PC-9 (cell line): Measurements from ENCODE around the gene FAM163B. TPM values are rescaled to one million over a fixed set of nuclear protein-coding genes. Genes with fewer than 3 reads are reported as not detected.

Source experiments
- BruUV-seq: library from RNA; stranded (reverse); fragments of 400-500 nt; replicated peaks from 2 replicates; lab custom pipeline; 2021; lab: Mats Ljungman, UMichigan
- CTCF ChIA-PET: fragments of 300-600 bp; sonication (Branson Sonifier 250); formaldehyde crosslinking; loops from one replicate; lab custom pipeline; 2022; ENCODE audit warnings: antibody characterized with exemption; lab: Charles Lee
- POLR2A ChIA-PET: fragments of 300-600 bp; sonication (Branson Sonifier 250); formaldehyde crosslinking; loops from one replicate; lab custom pipeline; 2022; ENCODE audit warnings: antibody characterized with exemption; ENCODE audit not compliant: unreplicated experiment; lab: Charles Lee
- DNase-seq, 2 experiments: peaks; one replicate each; pipeline versions ENCODE4 v3.0.0 to v3.0.0-alpha.2; 2015 to 2022; ENCODE audit warnings: mixed read lengths in 1 of 2
- H2AFZ ChIP-seq: fragments of 200-600 bp; sonication (generic); 2 replicates; pipeline ENCODE4 v1.8.1; 2017; ENCODE audit warnings: antibody characterized with exemption
- H3F3A ChIP-seq: fragments of 200-600 bp; sonication (generic); 2 replicates; pipeline ENCODE4 v1.8.1; 2017; ENCODE audit warnings: antibody characterized with exemption, mild to moderate bottlenecking, low read depth; ENCODE audit not compliant: insufficient read depth
- H3K27ac ChIP-seq: fragments of 200-600 bp; sonication (generic); 2 replicates; pipeline ENCODE4 v1.6.1; 2016; ENCODE audit warnings: mixed run types
- H3K27me3 ChIP-seq: fragments of 200-600 bp; sonication (generic); 2 replicates; pipeline ENCODE4 v1.6.1; 2016; ENCODE audit warnings: low read depth, mixed run types; ENCODE audit not compliant: insufficient read depth
- H3K36me3 ChIP-seq: fragments of 200-600 bp; sonication (generic); 2 replicates; pipeline ENCODE4 v1.6.1; 2016; ENCODE audit warnings: low read depth, mixed run types
- H3K4me1 ChIP-seq: fragments of 200-600 bp; sonication (generic); replicated peaks from 2 replicates; pipeline ENCODE4 v1.6.1; 2016; ENCODE audit warnings: mixed run types; ENCODE audit not compliant: insufficient read depth
- H3K4me2 ChIP-seq: fragments of 200-600 bp; sonication (generic); 2 replicates; pipeline ENCODE4 v1.6.1; 2017; ENCODE audit warnings: mixed run types
- H3K4me3 ChIP-seq: fragments of 200-600 bp; sonication (generic); 2 replicates; pipeline ENCODE4 v1.6.1; 2016; ENCODE audit warnings: mixed run types
- H3K79me2 ChIP-seq: fragments of 200-600 bp; sonication (generic); 2 replicates; pipeline ENCODE4 v1.6.1; 2017; ENCODE audit warnings: low read depth, mixed run types
- H3K9me2 ChIP-seq: fragments of 200-600 bp; sonication (generic); 2 replicates; pipeline ENCODE4 v1.8.1; 2017; ENCODE audit warnings: mild to moderate bottlenecking; ENCODE audit not compliant: insufficient read depth
- H3K9me3 ChIP-seq: fragments of 200-600 bp; sonication (generic); 2 replicates; pipeline ENCODE4 v1.8.1; 2016; ENCODE audit warnings: low read depth; ENCODE audit not compliant: insufficient read depth
- H4K20me1 ChIP-seq: fragments of 200-600 bp; sonication (generic); 2 replicates; pipeline ENCODE4 v1.8.1; 2017; ENCODE audit not compliant: insufficient read depth
- EZH2 ChIP-seq: fragments of 200-600 bp; sonication (generic); IDR thresholded peaks from 2 replicates; pipeline ENCODE4 v1.8.0; 2017; ENCODE audit warnings: antibody characterized with exemption, low read depth
- intact Hi-C: fragments of 100-400 bp; cut with micrococcal nuclease; formaldehyde crosslinking; loops from one replicate; pipeline ENCODE4 v1.10.0; 2022; ENCODE audit not compliant: unreplicated experiment
- total RNA-seq: library from RNA; stranded (reverse); gene quantifications from 2 replicates; pipeline ENCODE4 v1.2.3, GENCODE V29; 2021
- TF ChIP-seq, protein P1 (sequence below): fragments of 200-600 bp; sonication (generic); conservative IDR thresholded peaks from 2 replicates; pipeline ENCODE4 v1.6.1; 2017; ENCODE audit warnings: mixed run types, antibody characterized with exemption, mild to moderate bottlenecking, moderate library complexity

FAM163B gene
- total RNA-seq, 1 experiment from 2014 or later, result not detected

GRCh38 chr9:133632806-133633680 is 23.9 kb upstream of the FAM163B start:
- intact Hi-C loops, result no loop called here

DNA sequence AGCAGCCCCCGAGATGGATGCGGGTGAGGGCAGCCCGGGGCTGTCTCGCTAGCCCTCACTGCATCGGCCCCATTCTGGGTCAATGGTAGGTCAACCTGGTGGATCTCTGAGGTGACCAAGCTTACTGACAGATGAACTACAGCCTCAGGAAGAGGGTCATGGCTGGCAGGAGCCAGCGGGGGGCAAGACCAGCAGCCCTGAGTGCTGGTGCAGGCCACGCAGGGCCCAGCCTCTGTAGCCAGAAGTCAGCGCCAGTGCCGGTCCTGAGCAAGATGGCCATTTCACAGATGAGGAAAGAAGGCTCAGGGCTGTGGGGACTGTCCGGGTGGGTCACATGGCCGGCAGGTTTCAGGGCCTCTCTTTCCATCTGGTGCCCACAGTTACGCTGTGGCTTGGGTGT is 21.9 kb upstream of the FAM163B start:
- peaks cover 96% of the 10 kb centered on the region for H3K27me3 ChIP-seq
- H3K4me1 ChIP-seq, result no peaks in the 10 kb centered on the region
- CTCF ChIA-PET, result no interaction called here
- no peak overlapping the region for H2AFZ ChIP-seq
- no peak overlapping the region for H3K4me2 ChIP-seq
- H3K79me2 ChIP-seq, result no peaks in the 10 kb centered on the region
- H3K9me3 ChIP-seq, result no peaks in the 10 kb centered on the region
- H3K36me3 ChIP-seq, result no peaks in the 10 kb centered on the region
- H3K4me3 ChIP-seq, result no peak overlapping the region
- BruUV-seq, result no TSS peak
- no peak overlapping the region for H3K27ac ChIP-seq
- no peaks in the 10 kb centered on the region for H4K20me1 ChIP-seq
- no peak for TF ChIP-seq EZH2
- TF ChIP-seq, protein P1, sequence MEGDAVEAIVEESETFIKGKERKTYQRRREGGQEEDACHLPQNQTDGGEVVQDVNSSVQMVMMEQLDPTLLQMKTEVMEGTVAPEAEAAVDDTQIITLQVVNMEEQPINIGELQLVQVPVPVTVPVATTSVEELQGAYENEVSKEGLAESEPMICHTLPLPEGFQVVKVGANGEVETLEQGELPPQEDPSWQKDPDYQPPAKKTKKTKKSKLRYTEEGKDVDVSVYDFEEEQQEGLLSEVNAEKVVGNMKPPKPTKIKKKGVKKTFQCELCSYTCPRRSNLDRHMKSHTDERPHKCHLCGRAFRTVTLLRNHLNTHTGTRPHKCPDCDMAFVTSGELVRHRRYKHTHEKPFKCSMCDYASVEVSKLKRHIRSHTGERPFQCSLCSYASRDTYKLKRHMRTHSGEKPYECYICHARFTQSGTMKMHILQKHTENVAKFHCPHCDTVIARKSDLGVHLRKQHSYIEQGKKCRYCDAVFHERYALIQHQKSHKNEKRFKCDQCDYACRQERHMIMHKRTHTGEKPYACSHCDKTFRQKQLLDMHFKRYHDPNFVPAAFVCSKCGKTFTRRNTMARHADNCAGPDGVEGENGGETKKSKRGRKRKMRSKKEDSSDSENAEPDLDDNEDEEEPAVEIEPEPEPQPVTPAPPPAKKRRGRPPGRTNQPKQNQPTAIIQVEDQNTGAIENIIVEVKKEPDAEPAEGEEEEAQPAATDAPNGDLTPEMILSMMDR, result no peak
- intact Hi-C loops, result no loop called here
- H3F3A ChIP-seq, result no peaks in the 10 kb centered on the region
- POLR2A ChIA-PET, result no interaction called here
- no peak for DNase-seq
- H3K9me2 ChIP-seq, result no peaks in the 10 kb centered on the region

More at GRCh38 chr9:133632806-133633680, 23.9 kb upstream of the FAM163B start:
- no peaks in the 10 kb centered on the region for H3F3A ChIP-seq
- CTCF ChIA-PET, result interaction anchor here (0.6 kb wide), 1 partner anchor 1680 kb away, joined by 3 read pairs; no protein-coding TSS in a partner anchor
- H3K27me3 ChIP-seq, result peaks cover 96% of the 10 kb centered on the region
- no peak overlapping the region for H3K4me2 ChIP-seq
- H4K20me1 ChIP-seq, result no peaks in the 10 kb centered on the region
- no peak for DNase-seq
- H3K36me3 ChIP-seq, result no peaks in the 10 kb centered on the region
- POLR2A ChIA-PET, result interaction anchor here (0.6 kb wide), 1 partner anchor 58 kb away, joined by 16 read pairs; no protein-coding TSS in a partner anchor
- H3K27ac ChIP-seq, result no peak overlapping the region
- no peaks in the 10 kb centered on the region for H3K9me3 ChIP-seq
- no peak overlapping the region for H3K4me3 ChIP-seq
- no peak for TF ChIP-seq EZH2
- TF ChIP-seq, protein P1, result no peak
- H3K79me2 ChIP-seq, result no peaks in the 10 kb centered on the region
- H3K9me2 ChIP-seq, result no peaks in the 10 kb centered on the region
- H2AFZ ChIP-seq, result no peak overlapping the region
- H3K4me1 ChIP-seq, result no peaks in the 10 kb centered on the region
- BruUV-seq, result no TSS peak

DNA sequence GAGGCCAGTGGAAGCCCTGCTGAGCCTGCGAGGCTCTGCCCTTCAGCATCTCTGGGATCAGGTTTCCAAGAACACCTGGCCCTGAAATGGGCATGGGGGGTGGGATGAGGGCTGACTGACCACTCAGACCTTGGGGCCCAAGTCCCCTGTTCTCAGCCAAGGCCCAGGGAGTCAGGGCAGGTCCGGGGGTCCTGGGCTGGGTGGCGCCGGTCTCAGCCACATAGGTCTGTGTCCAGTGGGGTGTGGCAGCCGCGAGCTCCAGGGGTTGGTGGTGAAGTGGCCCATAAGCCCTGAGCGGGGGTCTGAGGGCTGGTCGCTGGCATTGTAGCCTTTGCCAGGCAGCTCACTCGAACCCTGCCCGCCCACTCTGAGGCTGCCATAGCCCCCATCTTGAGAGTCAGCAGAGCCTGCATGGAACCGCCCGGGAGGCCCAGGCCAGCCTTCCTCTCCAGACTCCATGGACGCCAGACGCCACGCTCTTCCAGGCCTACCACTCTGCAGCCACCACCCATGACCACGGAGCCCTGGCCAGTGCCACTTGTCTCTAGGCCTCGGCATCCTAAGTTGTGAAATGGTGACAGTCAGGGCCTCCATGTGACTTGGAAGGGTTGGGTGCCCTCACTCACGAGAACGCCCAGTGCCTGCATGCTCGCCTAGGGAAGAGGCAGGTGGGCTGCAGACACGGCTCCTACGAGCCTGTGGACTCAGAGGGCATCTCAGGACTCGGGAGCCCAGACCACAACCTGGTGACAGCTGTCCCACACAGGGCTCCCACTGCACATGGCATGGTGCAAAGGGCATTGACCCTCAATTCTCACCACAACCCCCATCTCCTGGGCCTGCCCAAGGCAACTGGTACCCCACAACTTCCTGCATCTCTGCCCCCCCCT is 20.3 kb upstream of the FAM163B start:
- Histone ChIP-seq H3K79me2 (no peaks in the 10 kb centered on the region), H3K4me2 (no peak overlapping the region), H3K9me3 (no peaks in the 10 kb centered on the region), H4K20me1 (no peaks in the 10 kb centered on the region), H3K27ac (no peak overlapping the region), H3K4me3 (no peak overlapping the region), H3K9me2 (no peaks in the 10 kb centered on the region), H3K36me3 (no peaks in the 10 kb centered on the region), H2AFZ (no peak overlapping the region), H3F3A (no peaks in the 10 kb centered on the region), H3K4me1 (no peaks in the 10 kb centered on the region), H3K27me3 (peaks cover 93% of the 10 kb centered on the region)
- POLR2A ChIA-PET, result no interaction called here
- CTCF ChIA-PET, result no interaction called here
- intact Hi-C loops, result no loop called here
- no peak for DNase-seq
- BruUV-seq, result no TSS peak
- TF ChIP-seq EZH2, result no peak
- TF ChIP-seq, protein P1, result no peak
